ENCODE results near the gene FIGN. TPM values are rescaled to one million over a fixed set of nuclear protein-coding genes. Genes with fewer than 3 reads are reported as not detected.

FIGN gene
- total and polyA plus RNA-seq, 2 of the 8 experiments (the other 6 are each of a cell fraction or from before 2014, with no cell fraction given), result 5.0 to 22.8 TPM

DNA sequence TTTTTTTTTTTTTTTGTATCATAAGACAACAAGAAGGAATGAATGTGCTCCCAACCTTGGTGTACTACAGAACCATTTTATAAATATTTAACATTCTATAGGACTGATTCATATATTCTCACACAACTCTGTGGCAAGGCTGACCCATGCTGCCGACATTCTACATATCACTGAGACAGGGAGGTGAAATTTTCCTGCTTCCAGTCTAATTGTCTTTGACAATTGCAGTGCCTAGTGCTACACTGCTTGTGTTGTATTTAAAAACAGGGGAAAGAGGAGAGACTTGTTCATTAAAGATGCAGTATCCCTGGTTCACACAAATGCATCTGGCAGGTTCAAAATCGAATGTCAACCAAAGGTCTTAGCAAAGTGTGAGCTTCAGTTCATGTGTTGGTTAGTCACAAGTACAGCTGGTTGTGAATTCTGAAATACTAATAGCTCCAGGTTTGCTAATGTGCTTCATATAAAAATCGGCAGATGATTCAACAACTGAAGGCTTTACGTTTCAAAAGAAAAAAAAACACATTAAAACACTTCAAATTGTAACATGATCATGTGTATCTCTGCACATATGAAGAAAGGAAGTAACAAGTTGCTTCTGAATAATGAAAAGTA lies 130.8 kb downstream of the FIGN start (continued):
- TF ChIP-seq SAP30 (IDR thresholded peaks at IDR 0.05; ENCODE audit: insufficient read depth, insufficient replicate concordance, low read length) (no peak), YY1 (IDR thresholded peaks at IDR 0.05; ENCODE audit: low read depth, low read length) (no peak)

Data from H1 (cell line).